NT2/D1 (cell line): ENCODE measurements around the gene TMEM233.

Experiments
- YY1 ChIP-seq: IDR thresholded peaks from 2 replicates; pipeline ENCODE4 v1.6.1; 2011; ENCODE audit not compliant: insufficient read length, insufficient read depth
- ZNF274 ChIP-seq: IDR thresholded peaks from 2 replicates; pipeline ENCODE4 v1.6.1; 2011; ENCODE audit warnings: mild to moderate bottlenecking, low read depth, low read length

DNA sequence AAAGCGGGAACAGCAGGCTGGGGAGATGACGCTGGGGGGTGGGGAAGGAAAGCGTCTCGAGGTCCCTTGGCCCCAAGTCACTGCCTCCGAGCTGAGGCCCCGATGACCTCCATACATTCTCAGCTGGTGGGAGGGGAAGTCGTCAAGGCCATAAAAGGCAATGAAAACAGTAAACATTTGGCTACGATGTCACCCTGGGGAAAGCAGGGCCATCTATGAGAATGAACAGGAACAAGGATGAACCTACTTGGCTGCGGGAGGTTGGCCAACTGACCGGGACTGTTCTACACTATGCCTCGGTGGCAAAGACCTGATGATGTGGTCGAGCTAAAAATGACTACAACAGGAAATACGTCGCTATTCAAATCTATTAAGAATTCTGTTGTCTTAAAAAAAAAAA, 93.8 kb downstream of the TMEM233 start:
- TF ChIP-seq ZNF274 (no peak), YY1 (no peak)
